Measurements from ENCODE around the gene RNF220. TPM values are rescaled to one million over a fixed set of nuclear protein-coding genes. Genes with fewer than 3 reads are reported as not detected.
"Not testable (repeated sequence)": the region's sequence is repeated elsewhere in the genome, so short reads cannot be mapped to it uniquely, and the experiment has no call there.

Gene RNF220
- total RNA-seq, 1 donor from 2014 or later, result 84.0 TPM

GRCh38 chr1:44648529-44649250 lies 243.6 kb downstream of the RNF220 start:
- intact Hi-C loops (cut with micrococcal nuclease), result no loop called here

DNA sequence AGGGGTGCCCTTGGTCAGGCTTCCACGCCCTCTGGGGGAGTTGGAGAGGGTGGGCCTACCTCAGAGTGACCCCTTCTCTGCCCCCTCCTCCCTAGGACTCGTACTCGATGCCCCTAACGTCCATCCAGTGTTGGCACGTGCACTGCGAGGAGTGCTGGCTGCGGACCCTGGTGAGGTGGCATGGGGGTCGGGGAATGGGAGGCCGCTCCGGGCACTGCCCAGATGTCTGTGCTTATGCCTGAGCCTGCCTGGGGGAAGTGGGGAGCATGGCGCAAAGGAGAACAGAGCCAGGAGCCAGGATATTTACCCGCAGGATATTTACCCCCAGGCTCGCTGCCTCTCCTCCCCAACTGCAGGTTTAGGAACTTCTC lies 244.7 kb downstream of the RNF220 start:
- intact Hi-C loops (cut with micrococcal nuclease), result no loop called here

DNA sequence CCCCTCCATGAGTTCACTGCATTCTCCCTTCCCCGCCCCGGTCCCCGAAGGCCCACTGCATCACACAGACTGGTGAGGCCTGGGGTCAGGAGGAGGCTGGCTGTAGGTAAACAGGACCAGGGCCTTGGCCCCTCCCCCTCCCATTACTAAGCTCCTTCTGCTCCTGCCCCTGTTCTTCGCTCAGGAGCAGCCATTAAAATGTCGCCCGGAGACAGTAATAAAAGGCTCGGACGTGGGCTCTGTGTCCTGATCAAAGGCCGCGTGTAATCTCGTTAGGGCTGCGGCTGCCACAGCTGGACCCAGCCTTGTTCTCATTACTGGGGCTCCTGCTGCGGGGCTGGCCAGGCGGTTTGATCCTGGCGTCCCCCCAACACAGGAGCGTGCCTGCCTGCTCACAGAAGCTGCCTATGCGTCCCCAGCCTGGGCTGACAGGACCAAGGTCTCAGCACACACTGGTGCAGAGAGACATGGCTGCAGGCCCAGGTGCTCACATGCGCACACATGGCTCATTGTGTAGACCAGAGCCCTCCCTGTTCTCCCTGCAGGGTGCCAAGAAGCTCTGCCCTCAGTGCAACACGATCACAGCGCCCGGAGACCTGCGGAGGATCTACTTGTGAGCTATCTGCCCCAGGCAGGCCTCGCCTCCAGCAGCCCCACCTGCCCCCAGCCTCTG lies 245.2 kb downstream of the RNF220 start:
- intact Hi-C loops (cut with micrococcal nuclease), result no loop called here

GRCh38 chr1:44651069-44651468 lies 246.0 kb downstream of the RNF220 start:
- intact Hi-C loops (cut with micrococcal nuclease), result no loop called here

- intact Hi-C loops (cut with micrococcal nuclease), result loop anchor here (1.0 to 2.0 kb wide), 5 partner anchors 20 to 435 kb away; no protein-coding TSS in a partner anchor
These were observed 247.5 kb downstream of the RNF220 start for GRCh38 chr1:44652445-44653106.

- intact Hi-C loops (cut with micrococcal nuclease), result loop anchor here (1.0 to 2.0 kb wide), 5 partner anchors 21 to 436 kb away; no protein-coding TSS in a partner anchor
These were observed 248.3 kb downstream of the RNF220 start for GRCh38 chr1:44653107-44653964.

DNA sequence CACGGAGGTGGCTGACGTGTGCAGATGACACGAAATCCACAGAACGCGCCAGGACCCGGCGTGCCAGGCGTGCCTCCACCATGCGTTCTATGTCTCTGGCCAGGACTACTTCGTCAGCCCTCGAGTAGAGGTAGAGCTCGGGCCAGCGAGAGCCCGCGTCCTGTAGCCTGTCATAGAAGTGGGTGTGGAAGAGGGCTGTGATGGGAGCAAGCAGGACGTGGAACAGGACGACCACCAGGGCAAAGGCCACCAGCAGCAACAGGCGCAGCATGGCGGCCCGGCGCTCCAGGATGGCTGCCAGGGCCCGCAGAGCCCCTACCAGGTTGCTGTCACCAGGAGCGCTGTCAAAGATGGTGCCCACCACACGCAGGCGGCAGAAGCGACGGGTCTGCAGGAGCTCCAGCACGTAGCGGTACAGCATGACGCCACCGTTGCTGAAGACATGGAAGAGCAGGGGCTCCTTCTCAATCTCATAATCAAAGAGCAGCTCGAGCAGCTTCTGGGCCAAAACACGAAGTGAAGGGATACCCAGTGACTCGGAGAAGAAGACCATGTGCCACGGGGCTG lies 249.6 kb downstream of the RNF220 start:
- intact Hi-C loops (cut with micrococcal nuclease), result no loop called here

DNA sequence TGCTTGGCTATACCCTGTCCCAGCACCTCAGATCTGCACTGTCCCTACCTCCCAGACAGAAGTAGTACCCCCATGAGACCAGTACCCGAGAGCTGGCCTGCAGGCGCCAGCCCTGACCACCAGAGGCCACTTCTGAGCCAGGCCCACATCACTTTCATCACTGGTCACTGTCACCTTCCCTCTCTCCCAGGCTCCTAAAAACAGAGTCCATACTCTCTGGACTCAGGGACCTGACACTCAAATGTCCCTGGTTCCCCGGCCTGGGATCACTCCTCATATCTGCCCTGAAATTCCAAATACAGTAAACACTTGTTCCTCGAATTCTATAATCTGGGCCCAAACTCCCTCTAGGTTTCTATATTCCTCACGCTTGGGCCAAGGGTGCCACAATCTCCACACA lies 250.6 kb downstream of the RNF220 start:
- intact Hi-C loops (cut with micrococcal nuclease), result no loop called here

- intact Hi-C loops (cut with micrococcal nuclease), result no loop called here
These were observed 254.5 kb downstream of the RNF220 start for GRCh38 chr1:44659566-44659965.

- intact Hi-C loops (cut with micrococcal nuclease), result no loop called here
These were observed 255.1 kb downstream of the RNF220 start for GRCh38 chr1:44660176-44660575.

DNA sequence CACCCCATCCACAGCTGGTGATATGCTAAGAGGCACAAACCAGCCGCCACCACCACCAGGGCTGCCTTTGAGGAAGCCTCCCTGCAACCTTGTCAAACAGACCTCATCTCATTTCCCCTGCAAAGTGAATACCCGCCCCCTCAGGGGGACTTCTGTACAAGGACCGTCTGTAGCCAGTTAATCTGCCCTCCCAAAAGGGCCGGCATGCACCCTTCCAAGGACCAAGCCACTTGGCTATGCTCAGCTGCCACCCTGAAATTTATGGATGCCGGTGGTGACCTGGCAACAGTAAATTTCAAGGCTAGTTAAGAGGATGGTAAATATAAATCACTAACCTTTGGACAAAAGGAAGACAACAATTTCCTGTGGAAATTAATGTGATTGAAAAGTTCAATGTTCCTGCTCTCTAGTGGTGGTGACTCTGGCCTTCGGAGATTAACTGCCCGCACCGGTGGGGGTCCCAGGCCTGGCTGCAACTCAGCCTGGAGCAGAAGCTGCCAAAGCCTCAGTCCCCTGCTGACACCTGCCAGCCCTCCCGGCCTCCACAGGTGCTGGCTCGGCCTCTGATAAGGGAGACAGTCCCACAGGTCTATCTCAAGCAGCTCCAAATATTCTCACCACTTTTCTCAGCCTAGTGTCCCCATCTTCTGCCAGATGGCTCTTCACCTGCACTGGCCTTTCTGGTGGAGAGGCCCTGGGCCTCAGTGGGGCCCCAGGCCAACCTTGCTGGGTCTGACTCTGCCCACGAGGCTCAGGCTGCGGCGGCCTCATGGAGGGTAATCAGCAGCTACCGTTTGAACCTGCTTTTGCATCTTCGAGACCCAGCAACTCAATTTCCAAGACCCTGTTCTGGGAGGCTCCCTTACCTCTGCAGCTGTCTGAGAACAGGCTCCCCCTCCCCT lies 257.0 kb downstream of the RNF220 start:
- intact Hi-C loops (cut with micrococcal nuclease), result no loop called here

- intact Hi-C loops (cut with micrococcal nuclease), result no loop called here
These were observed 257.6 kb downstream of the RNF220 start for GRCh38 chr1:44662683-44663030.

DNA sequence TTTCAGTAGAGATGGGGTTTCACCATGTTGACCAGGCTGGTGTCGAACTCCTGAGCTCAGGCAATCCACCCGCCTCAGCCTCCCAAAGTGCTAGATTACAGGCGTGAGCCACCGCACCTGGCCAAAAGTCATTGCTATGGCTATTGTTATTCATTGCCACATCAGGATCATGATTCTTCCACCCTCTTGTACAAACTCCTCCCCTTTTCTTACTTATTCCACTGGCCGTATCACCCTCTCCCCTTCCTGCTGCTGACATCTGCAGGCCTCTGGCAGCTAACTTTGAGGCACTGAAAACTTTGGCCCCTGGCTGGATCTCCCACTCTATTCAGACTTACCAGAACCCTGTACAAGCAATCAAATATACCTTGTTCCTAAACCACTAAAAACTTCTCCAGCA lies 258.4 kb downstream of the RNF220 start:
- intact Hi-C loops (cut with micrococcal nuclease), result no loop called here

GRCh38 chr1:44664730-44665370 lies 259.8 kb downstream of the RNF220 start:
- intact Hi-C loops (cut with micrococcal nuclease), result no loop called here

GRCh38 chr1:44666719-44667118 lies 261.7 kb downstream of the RNF220 start:
- intact Hi-C loops (cut with micrococcal nuclease), result not testable (repeated sequence)

DNA sequence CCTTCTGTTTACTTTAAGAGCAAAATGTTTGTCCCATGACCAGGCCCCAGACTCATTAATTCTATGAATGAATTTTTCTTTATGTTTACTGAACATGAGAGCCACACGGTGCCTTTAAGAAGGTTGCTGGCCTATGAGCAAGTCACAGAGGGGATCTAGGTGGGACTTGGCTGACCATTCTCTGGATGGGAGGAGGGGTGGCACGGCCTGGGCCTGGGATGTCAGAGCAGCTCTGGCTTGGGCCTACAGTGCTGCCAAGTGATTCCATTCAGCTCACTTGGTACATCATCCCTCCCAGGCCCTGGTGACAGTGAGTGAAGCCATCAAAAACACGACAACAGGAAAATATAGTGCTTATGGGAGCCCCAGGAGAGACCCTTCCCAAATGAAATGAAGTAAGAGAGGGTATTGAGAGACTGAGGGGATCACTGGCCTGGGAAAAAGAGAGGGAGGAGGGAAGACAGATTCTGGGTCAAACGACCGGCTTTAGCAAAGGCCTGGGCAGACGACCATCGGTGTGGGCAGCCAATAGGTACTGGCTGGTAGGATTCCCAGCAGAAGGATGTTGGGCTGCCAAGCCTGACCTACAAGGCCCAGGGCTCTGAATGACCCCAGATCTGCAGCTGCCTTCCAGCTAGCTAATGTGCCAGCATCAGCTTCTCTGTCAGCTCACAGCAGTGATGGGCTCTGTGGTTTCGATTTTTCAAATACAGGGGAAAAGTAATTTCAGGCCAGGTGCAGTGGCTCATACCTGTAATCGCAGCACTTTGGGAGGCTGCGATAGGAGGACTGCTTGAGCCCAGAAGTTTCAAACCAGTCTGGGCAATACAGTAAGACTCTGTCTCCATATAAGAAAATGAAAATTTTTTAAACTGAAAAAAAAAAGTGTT lies 265.9 kb downstream of the RNF220 start:
- intact Hi-C loops (cut with micrococcal nuclease), result loop anchor here (5.0 kb wide), 4 partner anchors 699 to 1631 kb away; partner anchors contain the start of genes ATP6V0B, DPH2, LRRC41 and ST3GAL3

- intact Hi-C loops (cut with micrococcal nuclease), result loop anchor here (5.0 kb wide), 4 partner anchors 700 to 1630 kb away; partner anchors contain the start of genes ATP6V0B, DPH2, LRRC41 and ST3GAL3
These were observed 267.4 kb downstream of the RNF220 start for GRCh38 chr1:44672254-44672955.

Data from T-helper 1 cell treated with Interleukin-12 subunit alpha and Interleukin-12 subunit beta and Interleukin-4 antibody, amounts not matched to agents 30 ng/mL and 1 ng/mL, for 36 hours (primary cell).